Activated CD8-positive, alpha-beta memory T cell treated with anti-CD3 and anti-CD28 coated beads for 48 hours (primary cell): ENCODE measurements around the gene AFF4.

Experiments
- DNase-seq, 3 experiments: peaks; one replicate each; pipeline ENCODE4 v3.0.0-alpha.2; 2020; ENCODE audit warnings: low read depth in 2 of 3, low spot score in 2 of 3

AFF4 gene

GRCh38 chr5:132887283-132887682 lies 76.2 kb downstream of the AFF4 start:
- no peak for DNase-seq

GRCh38 chr5:132886064-132886823 lies 77.2 kb downstream of the AFF4 start:
- no peak for DNase-seq

GRCh38 chr5:132884548-132884947 lies 78.9 kb downstream of the AFF4 start:
- no peak for DNase-seq

DNA sequence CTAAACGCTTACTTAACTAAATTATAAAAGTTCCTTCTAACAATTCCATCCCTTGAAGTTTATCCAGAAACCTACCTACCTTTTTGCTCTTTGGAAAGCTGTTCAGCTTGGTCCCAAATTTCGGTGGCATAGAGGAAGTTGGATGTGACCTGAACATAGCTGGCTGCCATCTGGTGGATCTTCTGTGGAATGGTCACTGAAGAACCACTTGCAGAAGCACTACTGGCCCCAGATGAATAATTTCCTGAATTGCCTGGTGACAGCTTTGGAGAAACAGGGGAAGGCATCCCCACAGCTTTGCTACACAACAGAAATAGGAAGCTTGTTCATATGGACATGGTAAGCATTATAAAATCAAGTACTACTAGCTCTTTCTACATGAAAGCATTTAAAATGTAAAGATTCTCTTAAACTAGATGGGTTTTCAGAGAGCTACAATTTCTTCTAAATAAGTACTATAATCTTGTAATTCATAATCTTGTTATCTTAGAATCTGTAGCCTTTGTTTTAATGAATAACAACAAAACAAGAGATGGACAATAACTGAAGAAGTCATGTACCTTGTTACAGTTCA lies 80.1 kb downstream of the AFF4 start:
- no peak for DNase-seq

GRCh38 chr5:132877938-132878337 lies 85.5 kb downstream of the AFF4 start:
- DNase-seq: no peak

- no peak for DNase-seq
These were observed 86.0 kb downstream of the AFF4 start for GRCh38 chr5:132877466-132877865.

GRCh38 chr5:132876020-132876759 lies 87.2 kb downstream of the AFF4 start:
- DNase-seq: no peak

GRCh38 chr5:132873930-132874271 lies 89.5 kb downstream of the AFF4 start:
- no peak for DNase-seq

- DNase-seq: no peak
These were observed 90.1 kb downstream of the AFF4 start, which contains the start of gene LEAP2 for GRCh38 chr5:132873119-132873929. LEAP2 (plus strand) TSS chr5:132873668; CDS start chr5:132873695, 27 bp downstream.

- no peak for DNase-seq
These were observed 90.7 kb downstream of the AFF4 start for GRCh38 chr5:132872788-132873118.

GRCh38 chr5:132871459-132872284 lies 91.8 kb downstream of the AFF4 start:
- DNase-seq: no peak

DNA sequence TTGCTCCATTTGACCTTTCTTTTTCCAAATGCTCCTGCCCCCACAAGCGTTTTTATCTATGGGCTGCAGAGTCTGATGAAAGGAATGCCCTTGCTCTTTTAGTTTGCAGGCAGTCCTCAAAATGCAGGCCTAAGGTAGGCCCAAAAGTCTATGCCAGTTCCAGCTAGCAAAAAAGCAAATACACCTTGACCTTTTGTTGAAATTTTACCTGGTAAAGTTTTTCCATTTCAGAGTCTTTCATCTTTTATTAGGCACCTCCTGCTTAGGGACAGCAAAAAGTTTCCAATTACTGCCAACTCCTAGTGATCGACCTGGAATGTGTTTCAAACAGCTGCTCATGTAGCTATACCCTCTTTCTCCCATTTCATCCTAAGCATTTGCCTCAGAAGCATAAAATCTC lies 92.6 kb downstream of the AFF4 start:
- DNase-seq: no peak

- DNase-seq: no peak
These were observed 94.7 kb downstream of the AFF4 start for GRCh38 chr5:132868754-132869153.

GRCh38 chr5:132867046-132867451 lies 96.4 kb downstream of the AFF4 start:
- no peak for DNase-seq

GRCh38 chr5:132866342-132867045 lies 96.9 kb downstream of the AFF4 start, which contains the start of the genes GDF9 and UQCRQ:
GDF9 (minus strand) TSS chr5:132866469; CDS start chr5:132864533, 1,936 bp downstream.
UQCRQ (plus strand) TSS chr5:132866642; CDS start chr5:132866882, 240 bp downstream.
- DNase-seq: peak; percentile 69 to 83 (median 82)

DNA sequence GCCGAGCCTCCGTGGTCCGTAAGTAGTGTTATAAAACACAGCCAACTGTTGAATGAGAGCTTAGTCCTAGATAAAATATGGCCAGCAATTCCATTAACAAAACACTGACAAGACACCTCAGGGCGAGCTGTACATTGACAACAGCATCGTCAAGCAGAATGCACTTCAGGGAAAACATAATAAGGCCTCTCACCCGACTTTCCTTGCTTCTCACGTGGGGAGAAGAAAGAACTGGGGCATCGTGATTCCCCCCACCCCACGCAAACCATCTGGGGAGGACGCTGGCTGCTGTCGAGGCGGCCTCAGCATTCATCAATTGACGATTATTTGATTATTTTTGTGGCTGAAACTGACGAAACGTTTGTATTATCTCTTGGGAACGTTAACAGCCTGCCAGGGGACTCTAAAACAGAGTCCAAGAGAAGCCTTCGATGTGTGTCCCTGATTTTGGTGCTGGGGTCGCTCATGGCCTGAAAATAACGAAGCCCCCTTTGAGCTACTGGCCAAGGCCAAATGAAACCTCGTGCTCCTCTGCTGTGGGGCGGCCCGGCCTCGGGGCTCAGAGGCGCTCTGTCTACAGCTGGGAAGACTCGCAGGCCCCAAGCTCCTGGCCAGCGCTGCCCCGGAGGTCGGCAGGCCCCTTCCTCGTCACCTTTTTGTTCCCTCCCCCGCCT lies 97.6 kb downstream of the AFF4 start:
- no peak for DNase-seq

GRCh38 chr5:132860742-132861141 lies 102.7 kb downstream of the AFF4 start:
- DNase-seq: no peak

GRCh38 chr5:132859889-132860437 lies 103.5 kb downstream of the AFF4 start:
- no peak for DNase-seq

DNA sequence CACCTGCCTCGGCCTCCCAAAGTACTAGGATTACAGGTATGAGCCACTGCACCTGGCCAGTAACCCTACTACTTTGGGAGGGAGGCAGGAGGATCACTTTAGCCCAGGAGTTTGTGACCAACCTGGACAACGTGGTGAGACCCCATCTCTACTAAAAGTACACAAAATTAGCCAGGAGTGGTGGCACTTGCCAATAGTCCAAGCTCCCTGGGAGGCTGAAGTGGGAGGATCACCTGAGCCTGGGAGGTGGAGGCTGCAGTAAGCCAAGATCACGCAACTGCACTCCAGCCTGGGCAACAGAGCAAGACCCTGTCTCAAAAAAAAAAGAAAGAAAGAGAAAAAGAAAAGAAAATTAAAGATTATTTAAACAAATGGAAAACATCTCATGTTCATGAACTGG lies 107.4 kb downstream of the AFF4 start:
- DNase-seq: no peak
